Trophoblast cell (in vitro differentiated cells and primary cell): ENCODE data around the gene ETS1.

Experiments
- DNase-seq, 2 donors: peaks; one replicate each; pipeline ENCODE4 v3.0.0-alpha.2; 2016
- H2AFZ ChIP-seq: 2 replicates; pipeline ENCODE4 v1.6.1; 2013; ENCODE audit warnings: low read length, moderate library complexity, mild to moderate bottlenecking; ENCODE audit not compliant: insufficient read depth, poor library complexity
- H2AK5ac ChIP-seq: 2 replicates; pipeline ENCODE4 v1.6.1; 2013; ENCODE audit warnings: mild to moderate bottlenecking, low read length
- H2BK120ac ChIP-seq: 2 replicates; pipeline ENCODE4 v1.6.1; 2013; ENCODE audit warnings: low read length, mild to moderate bottlenecking, moderate library complexity; ENCODE audit not compliant: insufficient read depth, poor library complexity
- H2BK12ac ChIP-seq: 2 replicates; pipeline ENCODE4 v1.6.1; 2013; ENCODE audit warnings: mild to moderate bottlenecking, low read length, moderate library complexity
- H2BK5ac ChIP-seq: 2 replicates; pipeline ENCODE4 v1.6.1; 2013; ENCODE audit warnings: low read length, low read depth, moderate library complexity, mild to moderate bottlenecking; ENCODE audit not compliant: poor library complexity
- H3K14ac ChIP-seq: 2 replicates; pipeline ENCODE4 v1.6.1; 2013; ENCODE audit warnings: mild to moderate bottlenecking, low read length
- H3K18ac ChIP-seq: 2 replicates; pipeline ENCODE4 v1.6.1; 2013; ENCODE audit warnings: mild to moderate bottlenecking, low read length
- H3K23ac ChIP-seq: 2 replicates; pipeline ENCODE4 v1.6.1; 2013; ENCODE audit warnings: low read length
- H3K27ac ChIP-seq: 2 replicates; pipeline ENCODE4 v1.5.1; 2013; ENCODE audit warnings: low read depth, mild to moderate bottlenecking, inconsistent platforms, low read length, moderate library complexity
- H3K27me3 ChIP-seq: 2 replicates; pipeline ENCODE4 v1.6.1; 2013; ENCODE audit warnings: inconsistent platforms, mild to moderate bottlenecking, low read length, moderate library complexity; ENCODE audit not compliant: insufficient read depth
- H3K36me3 ChIP-seq, 2 experiments: 1 replicate in 1 of 2; 2 replicates in 1 of 2; pipeline ENCODE4 v1.6.1; 2013; ENCODE audit warnings: low read length in 2 of 2, mild to moderate bottlenecking in 2 of 2, moderate library complexity in 1 of 2; ENCODE audit not compliant: insufficient read depth in 2 of 2, control insufficient read depth in 1 of 2
- H3K4ac ChIP-seq: 2 replicates; pipeline ENCODE4 v1.6.1; 2013; ENCODE audit warnings: low read depth, mild to moderate bottlenecking, low read length, moderate library complexity
- H3K4me1 ChIP-seq, 2 experiments: 1 replicate in 1 of 2; 2 replicates in 1 of 2; pipeline ENCODE4 v1.6.1; 2013; ENCODE audit warnings: low read length in 2 of 2, mild to moderate bottlenecking in 2 of 2, moderate library complexity in 1 of 2; ENCODE audit not compliant: insufficient read depth in 2 of 2, control insufficient read depth in 1 of 2
- H3K4me2 ChIP-seq: 2 replicates; pipeline ENCODE4 v1.6.1; 2013; ENCODE audit warnings: inconsistent platforms, mild to moderate bottlenecking, low read length, moderate library complexity
- H3K4me3 ChIP-seq: 2 replicates; pipeline ENCODE4 v1.5.1; 2013; ENCODE audit warnings: mild to moderate bottlenecking, low read depth, low read length, inconsistent platforms
- H3K79me1 ChIP-seq: one replicate; pipeline ENCODE4 v1.6.1; 2013; ENCODE audit warnings: low read length
- H3K79me2 ChIP-seq: 2 replicates; pipeline ENCODE4 v1.6.1; 2013; ENCODE audit warnings: low read length, mild to moderate bottlenecking; ENCODE audit not compliant: control insufficient read depth, insufficient read depth, poor library complexity
- H3K9ac ChIP-seq: 2 replicates; pipeline ENCODE4 v1.6.1; 2013; ENCODE audit warnings: mild to moderate bottlenecking, low read length
- H3K9me3 ChIP-seq: 2 replicates; pipeline ENCODE4 v1.6.1; 2013; ENCODE audit warnings: low read depth, mild to moderate bottlenecking, control low read depth, inconsistent platforms, low read length; ENCODE audit not compliant: insufficient read depth
- H4K12ac ChIP-seq: 2 replicates; pipeline ENCODE4 v1.6.1; 2013; ENCODE audit warnings: low read depth, mild to moderate bottlenecking, low read length, moderate library complexity
- H4K8ac ChIP-seq: 2 replicates; pipeline ENCODE4 v1.6.1; 2013; ENCODE audit warnings: low read depth, mild to moderate bottlenecking, low read length, moderate library complexity
- H4K91ac ChIP-seq: one replicate; pipeline ENCODE4 v1.6.1; 2013; ENCODE audit warnings: low read depth, mild to moderate bottlenecking, low read length, moderate library complexity
- WGBS: extraction: QIAGEN DNeasy Blood & Tissue Kit; methylation state at CpG from one replicate; pipeline ENCODE4 v1.1.7; 2013; ENCODE audit warnings: missing lambda C conversion rate; ENCODE audit not compliant: insufficient read length, insufficient coverage; ENCODE audit errors: extremely low coverage; 5-methylcytosine and 5-hydroxymethylcytosine counted together

Gene ETS1

DNA sequence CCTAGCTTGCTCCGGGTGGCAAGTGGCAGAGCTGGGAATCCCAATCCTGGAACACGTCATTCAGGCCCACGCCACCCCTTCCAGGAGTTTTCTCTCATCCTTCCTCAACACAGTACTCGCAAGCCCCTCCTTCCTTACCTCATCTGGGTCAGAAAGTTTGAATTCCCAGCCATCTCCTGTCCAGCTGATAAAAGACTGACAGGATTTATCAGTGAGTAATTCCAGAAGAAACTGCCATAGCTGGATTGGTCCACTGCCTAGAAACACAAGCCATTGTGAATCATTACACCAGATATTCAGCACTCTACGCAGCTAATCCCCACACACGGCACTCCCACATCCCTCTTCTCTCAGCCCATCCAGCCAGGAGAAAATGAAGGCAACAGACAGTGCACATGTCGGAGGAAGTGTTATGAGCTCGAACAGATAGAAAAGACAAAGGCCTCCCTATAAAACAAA is 124.0 kb downstream of the ETS1 start:
- no CpG with 5 or more reads among the region's 8 CpGs for WGBS
- no peak overlapping the region for H3K23ac ChIP-seq

DNA sequence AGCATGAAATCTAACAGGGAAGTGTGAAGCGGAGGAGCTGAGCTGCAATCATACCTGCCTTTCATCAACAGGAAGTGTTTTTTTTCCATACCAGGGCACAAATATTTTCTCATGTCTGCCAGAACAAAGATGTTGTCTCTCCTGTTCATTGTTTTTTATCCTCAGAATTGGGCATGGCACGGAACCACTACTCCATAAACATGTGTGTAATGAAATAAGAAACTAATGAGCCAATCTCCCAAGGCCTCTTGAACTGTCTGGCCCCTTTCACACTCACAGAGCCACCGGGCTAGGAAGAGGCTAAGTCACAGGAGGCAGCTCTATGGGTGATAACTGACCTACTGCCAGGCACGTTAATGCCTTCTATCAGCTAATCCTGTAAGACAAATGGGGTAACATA is 124.4 kb downstream of the ETS1 start:
- H2BK5ac ChIP-seq: no peak overlapping the region
- DNase-seq: no peak
- peak overlapping the region; percentile 11 for H3K27ac ChIP-seq
- H3K9ac ChIP-seq: no peak overlapping the region
- H4K8ac ChIP-seq: no peak overlapping the region
- peaks cover 10 to 20% of the 10 kb centered on the region in 2 experiments for H3K4me1 ChIP-seq
- peaks cover 3% of the 10 kb centered on the region for H3K9me3 ChIP-seq
- H3K79me1 ChIP-seq: peaks cover 2% of the 10 kb centered on the region
- H3K27me3 ChIP-seq: no peaks in the 10 kb centered on the region
- H2AK5ac ChIP-seq: no peak overlapping the region
- H4K12ac ChIP-seq: no peak overlapping the region
- no peak overlapping the region for H2BK12ac ChIP-seq
- H3K4me3 ChIP-seq: no peak overlapping the region
- no peak overlapping the region for H2AFZ ChIP-seq
- no peak overlapping the region for H3K4me2 ChIP-seq
- no CpG with 5 or more reads among the region's 4 CpGs for WGBS
- no peak overlapping the region for H3K14ac ChIP-seq
- H2BK120ac ChIP-seq: no peak overlapping the region
- H3K79me2 ChIP-seq: peaks cover 2% of the 10 kb centered on the region
- H3K4ac ChIP-seq: no peak overlapping the region
- H4K91ac ChIP-seq: no peak overlapping the region
- no peak overlapping the region for H3K23ac ChIP-seq
- peaks cover 25 to 59% of the 10 kb centered on the region in 2 experiments for H3K36me3 ChIP-seq
- no peak overlapping the region for H3K18ac ChIP-seq

More for the DNA sequence above, 124.0 kb downstream of the ETS1 start:
- peaks cover 26 to 55% of the 10 kb centered on the region in 2 experiments for H3K36me3 ChIP-seq
- no peak overlapping the region for H2BK12ac ChIP-seq
- no peak for DNase-seq
- peaks cover 3% of the 10 kb centered on the region for H3K9me3 ChIP-seq
- no peak overlapping the region for H3K18ac ChIP-seq
- no peak overlapping the region for H3K9ac ChIP-seq
- H2BK120ac ChIP-seq: no peak overlapping the region
- H3K4me1 ChIP-seq: peaks cover 11 to 25% of the 10 kb centered on the region in 2 experiments
- H3K14ac ChIP-seq: no peak overlapping the region
- H3K79me2 ChIP-seq: peaks cover 2% of the 10 kb centered on the region
- H3K27ac ChIP-seq: peak overlapping the region; percentile 11
- H2AFZ ChIP-seq: no peak overlapping the region
- no peak overlapping the region for H3K4ac ChIP-seq
- no peak overlapping the region for H4K8ac ChIP-seq
- H2AK5ac ChIP-seq: no peak overlapping the region
- no peak overlapping the region for H3K4me3 ChIP-seq
- H3K79me1 ChIP-seq: peaks cover 3% of the 10 kb centered on the region
- H2BK5ac ChIP-seq: no peak overlapping the region
- no peak overlapping the region for H3K4me2 ChIP-seq
- no peak overlapping the region for H4K91ac ChIP-seq
- no peaks in the 10 kb centered on the region for H3K27me3 ChIP-seq
- H4K12ac ChIP-seq: no peak overlapping the region

DNA sequence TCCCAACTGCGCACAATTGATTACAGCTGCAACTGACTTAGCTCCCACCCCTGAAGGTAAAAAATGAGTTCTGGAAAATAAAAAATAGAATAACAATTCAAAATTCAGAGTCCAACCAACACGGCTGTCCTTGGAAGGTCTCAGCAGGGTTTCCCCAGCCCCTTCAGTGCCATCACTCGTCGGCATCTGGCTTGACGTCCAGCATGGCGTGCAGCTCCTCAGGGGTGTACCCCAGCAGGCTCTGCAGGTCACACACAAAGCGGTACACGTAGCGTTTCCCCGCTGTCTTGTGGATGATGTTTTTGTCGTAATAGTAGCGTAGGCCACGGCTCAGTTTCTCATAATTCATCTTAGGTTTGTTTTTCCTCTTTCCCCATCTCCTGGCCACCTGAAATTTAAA is 125.2 kb downstream of the ETS1 start:
- Histone ChIP-seq H4K91ac (no peak overlapping the region), H2BK5ac (no peak overlapping the region), H3K27ac (no peak overlapping the region), H2BK12ac (no peak overlapping the region), H3K27me3 (no peaks in the 10 kb centered on the region), H3K14ac (no peak overlapping the region), H2AK5ac (no peak overlapping the region), H3K18ac (no peak overlapping the region), H2AFZ (no peak overlapping the region), H3K4ac (no peak overlapping the region), H3K4me1 (peaks cover 4 to 13% of the 10 kb centered on the region in 2 experiments), H3K9ac (no peak overlapping the region), H3K36me3 (peaks cover 25 to 59% of the 10 kb centered on the region in 2 experiments), H3K4me2 (no peak overlapping the region), H3K23ac (no peak overlapping the region), H2BK120ac (no peak overlapping the region), H4K12ac (no peak overlapping the region), H4K8ac (no peak overlapping the region), H3K4me3 (no peak overlapping the region), H3K79me2 (peaks cover 2% of the 10 kb centered on the region), H3K9me3 (peaks cover 3% of the 10 kb centered on the region), H3K79me1 (peaks cover 2% of the 10 kb centered on the region)
- no CpG with 5 or more reads among the region's 13 CpGs for WGBS
- DNase-seq: no peak

DNA sequence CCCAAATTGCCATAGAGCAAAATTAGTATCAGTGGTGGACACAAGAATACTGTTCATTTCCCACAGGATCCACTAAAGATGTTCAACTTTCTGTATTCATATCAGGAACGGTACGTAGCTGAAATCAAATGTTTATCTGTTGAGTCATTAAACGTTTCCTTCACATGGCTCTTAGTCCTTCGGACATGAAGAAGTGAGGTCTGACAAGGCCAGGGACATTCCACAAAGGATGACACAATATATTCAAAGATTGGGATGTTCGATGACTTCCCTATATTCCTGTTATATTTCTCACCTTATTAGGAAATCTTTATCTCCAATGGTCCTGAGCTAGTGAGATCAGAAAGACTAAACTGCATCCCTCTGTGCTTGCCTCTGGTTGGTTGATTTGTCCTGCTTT is 129.0 kb downstream of the ETS1 start:
- no peak overlapping the region for H2BK5ac ChIP-seq
- H3K4me3 ChIP-seq: no peak overlapping the region
- H3K4me1 ChIP-seq: peaks cover 7 to 21% of the 10 kb centered on the region in 2 experiments
- no peak overlapping the region for H3K14ac ChIP-seq
- H3K23ac ChIP-seq: no peak overlapping the region
- no peak overlapping the region for H2AFZ ChIP-seq
- no peak overlapping the region for H2BK120ac ChIP-seq
- peaks cover 12 to 55% of the 10 kb centered on the region in 2 experiments for H3K36me3 ChIP-seq
- no peak overlapping the region for H3K4me2 ChIP-seq
- peak in 1 of 2 donors; percentile 23 for DNase-seq
- no peaks in the 10 kb centered on the region for H3K27me3 ChIP-seq
- H4K8ac ChIP-seq: no peak overlapping the region
- H3K18ac ChIP-seq: no peak overlapping the region
- no peak overlapping the region for H4K12ac ChIP-seq
- no peak overlapping the region for H2AK5ac ChIP-seq
- no peak overlapping the region for H3K9ac ChIP-seq
- H3K79me2 ChIP-seq: no peaks in the 10 kb centered on the region
- H3K27ac ChIP-seq: no peak overlapping the region
- no peak overlapping the region for H4K91ac ChIP-seq
- no peak overlapping the region for H2BK12ac ChIP-seq
- H3K4ac ChIP-seq: no peak overlapping the region
- no CpG with 5 or more reads among the region's 5 CpGs for WGBS
- H3K9me3 ChIP-seq: peaks cover 1% of the 10 kb centered on the region
- peaks cover 2% of the 10 kb centered on the region for H3K79me1 ChIP-seq
